ENCODE measurements around the gene NFE2L2.
A peak's percentile ranks its signal among the peaks of the same experiment; 100 is the strongest.

NFE2L2 gene

DNA sequence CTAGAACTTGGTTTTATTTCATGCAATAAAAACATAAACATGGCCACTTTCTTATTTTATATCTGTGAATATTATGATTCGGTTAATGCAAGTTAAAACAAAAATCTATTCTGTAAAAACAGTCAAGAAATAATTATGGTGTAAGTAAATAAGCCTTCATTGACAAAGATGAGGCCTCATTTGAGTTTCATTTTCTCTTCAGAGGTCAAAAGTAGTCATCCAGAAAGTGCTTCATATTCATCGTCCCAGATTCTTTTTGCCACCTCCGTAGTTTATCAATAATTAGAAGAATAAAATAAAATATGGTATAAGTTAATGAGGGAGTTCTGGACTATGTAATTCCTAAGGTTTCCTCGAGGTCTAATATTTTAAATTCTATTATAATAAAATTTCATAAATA is 71.3 kb downstream of the NFE2L2 start:
- Histone ChIP-seq H3K27ac (ENCODE audit: low read length) (no peak overlapping the region), H3K9me3 (replicated peaks; ENCODE audit: insufficient read depth, low read length) (no peaks in the 10 kb centered on the region), H3K9me2 (replicated peaks; ENCODE audit: insufficient read depth, low read length) (no peaks in the 10 kb centered on the region), H2AFZ (ENCODE audit: low read length) (peak overlapping the region; percentile 29; the same call in 1 of the 2 replicates), H3K4me2 (ENCODE audit: low read depth, low read length) (peak overlapping the region; percentile 33), H3K79me2 (ENCODE audit: low read length) (no peaks in the 10 kb centered on the region), H3K9ac (ENCODE audit: low read length) (no peak overlapping the region), H3F3A (ENCODE audit: insufficient read depth, low read length) (no peaks in the 10 kb centered on the region), H3K4me1 (ENCODE audit: low read length) (no peaks in the 10 kb centered on the region; the same call in 1 of the 2 replicates), H3K4me3 (ENCODE audit: low read length) (no peak overlapping the region), H3K27me3 (replicated peaks; ENCODE audit: insufficient read depth, low read length) (no peaks in the 10 kb centered on the region), H3K36me3 (replicated peaks; ENCODE audit: insufficient read depth, low read length) (no peaks in the 10 kb centered on the region), H4K20me1 (ENCODE audit: insufficient read depth, low read length) (no peaks in the 10 kb centered on the region)
- TF ChIP-seq EZH2phosphoT487 (IDR thresholded peaks at IDR 0.05; ENCODE audit: low read length), result no peak
- TF ChIP-seq EZH2 (optimal IDR thresholded peaks at IDR 0.05; ENCODE audit: low read depth, low read length), result no peak
- DNase-seq, result peak; percentile 44

- Histone ChIP-seq H3K9me2 (replicated peaks; ENCODE audit: insufficient read depth, low read length) (no peaks in the 10 kb centered on the region), H3K9ac (ENCODE audit: low read length) (no peak overlapping the region), H2AFZ (ENCODE audit: low read length) (peak overlapping the region; percentile 29; the same call in 1 of the 2 replicates), H4K20me1 (ENCODE audit: insufficient read depth, low read length) (no peaks in the 10 kb centered on the region), H3K4me3 (ENCODE audit: low read length) (no peak overlapping the region), H3K4me1 (ENCODE audit: low read length) (no peaks in the 10 kb centered on the region; the same call in 1 of the 2 replicates), H3K27ac (ENCODE audit: low read length) (no peak overlapping the region), H3K36me3 (replicated peaks; ENCODE audit: insufficient read depth, low read length) (no peaks in the 10 kb centered on the region), H3K4me2 (ENCODE audit: low read depth, low read length) (peak overlapping the region; percentile 33; the same call in 1 of the 2 replicates), H3F3A (ENCODE audit: insufficient read depth, low read length) (no peaks in the 10 kb centered on the region), H3K27me3 (replicated peaks; ENCODE audit: insufficient read depth, low read length) (no peaks in the 10 kb centered on the region), H3K79me2 (ENCODE audit: low read length) (no peaks in the 10 kb centered on the region), H3K9me3 (replicated peaks; ENCODE audit: insufficient read depth, low read length) (no peaks in the 10 kb centered on the region)
- DNase-seq, result no peak
- TF ChIP-seq, protein P1, sequence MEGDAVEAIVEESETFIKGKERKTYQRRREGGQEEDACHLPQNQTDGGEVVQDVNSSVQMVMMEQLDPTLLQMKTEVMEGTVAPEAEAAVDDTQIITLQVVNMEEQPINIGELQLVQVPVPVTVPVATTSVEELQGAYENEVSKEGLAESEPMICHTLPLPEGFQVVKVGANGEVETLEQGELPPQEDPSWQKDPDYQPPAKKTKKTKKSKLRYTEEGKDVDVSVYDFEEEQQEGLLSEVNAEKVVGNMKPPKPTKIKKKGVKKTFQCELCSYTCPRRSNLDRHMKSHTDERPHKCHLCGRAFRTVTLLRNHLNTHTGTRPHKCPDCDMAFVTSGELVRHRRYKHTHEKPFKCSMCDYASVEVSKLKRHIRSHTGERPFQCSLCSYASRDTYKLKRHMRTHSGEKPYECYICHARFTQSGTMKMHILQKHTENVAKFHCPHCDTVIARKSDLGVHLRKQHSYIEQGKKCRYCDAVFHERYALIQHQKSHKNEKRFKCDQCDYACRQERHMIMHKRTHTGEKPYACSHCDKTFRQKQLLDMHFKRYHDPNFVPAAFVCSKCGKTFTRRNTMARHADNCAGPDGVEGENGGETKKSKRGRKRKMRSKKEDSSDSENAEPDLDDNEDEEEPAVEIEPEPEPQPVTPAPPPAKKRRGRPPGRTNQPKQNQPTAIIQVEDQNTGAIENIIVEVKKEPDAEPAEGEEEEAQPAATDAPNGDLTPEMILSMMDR (IDR thresholded peaks at IDR 0.05; ENCODE audit: low read length), result no peak
- TF ChIP-seq EZH2 (optimal IDR thresholded peaks at IDR 0.05; ENCODE audit: low read depth, low read length) (no peak), EZH2phosphoT487 (IDR thresholded peaks at IDR 0.05; ENCODE audit: low read length) (no peak)
Observed at GRCh38 chr2:177192788-177193187, 71.7 kb downstream of the NFE2L2 start.

DNA sequence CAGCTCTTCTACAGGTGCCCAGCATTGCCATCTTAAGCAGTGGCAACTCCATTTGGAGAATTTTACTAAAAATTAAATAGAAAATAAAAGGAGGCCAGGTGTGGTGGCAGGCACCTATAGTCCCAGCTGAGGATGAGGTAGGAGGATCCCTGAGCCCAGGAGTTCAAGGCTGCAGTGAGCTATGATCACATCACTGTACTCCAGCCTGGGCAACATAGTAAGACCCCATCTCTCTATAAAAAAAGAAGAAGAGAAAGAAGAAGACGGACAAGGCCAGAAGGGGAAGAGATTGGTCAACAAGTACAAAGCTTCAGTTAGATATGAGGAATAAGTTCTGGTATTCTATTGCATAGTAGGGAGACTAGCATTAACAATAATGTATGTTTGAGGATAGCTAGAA is 73.6 kb downstream of the NFE2L2 start:
- no peaks in the 10 kb centered on the region for H3K27me3 ChIP-seq (replicated peaks; ENCODE audit: insufficient read depth, low read length)
- no peaks in the 10 kb centered on the region for H4K20me1 ChIP-seq (ENCODE audit: insufficient read depth, low read length)
- H3K4me3 ChIP-seq (ENCODE audit: low read length), result no peak overlapping the region
- H3K79me2 ChIP-seq (ENCODE audit: low read length), result no peaks in the 10 kb centered on the region
- TF ChIP-seq EZH2phosphoT487 (IDR thresholded peaks at IDR 0.05; ENCODE audit: low read length), result no peak
- TF ChIP-seq, protein P1 (IDR thresholded peaks at IDR 0.05; ENCODE audit: low read length), result no peak
- H3K9me3 ChIP-seq (replicated peaks; ENCODE audit: insufficient read depth, low read length), result no peaks in the 10 kb centered on the region
- H3K9ac ChIP-seq (ENCODE audit: low read length), result no peak overlapping the region
- no peak for DNase-seq
- no peaks in the 10 kb centered on the region; the same call in 1 of the 2 replicates for H3K4me1 ChIP-seq (ENCODE audit: low read length)
- no peak overlapping the region for H3K4me2 ChIP-seq (ENCODE audit: low read depth, low read length)
- H3K9me2 ChIP-seq (replicated peaks; ENCODE audit: insufficient read depth, low read length), result no peaks in the 10 kb centered on the region
- no peaks in the 10 kb centered on the region for H3F3A ChIP-seq (ENCODE audit: insufficient read depth, low read length)
- no peak overlapping the region for H2AFZ ChIP-seq (ENCODE audit: low read length)
- no peak overlapping the region for H3K27ac ChIP-seq (ENCODE audit: low read length)
- H3K36me3 ChIP-seq (replicated peaks; ENCODE audit: insufficient read depth, low read length), result no peaks in the 10 kb centered on the region

Data from MM.1S (cell line).